GM23248 (cell line): Measurements from ENCODE around the gene LMF1.

Experiments
- EZH2 ChIP-seq: fragments of 200-600 bp; sonication (generic); IDR thresholded peaks from 2 replicates; pipeline ENCODE4 v1.6.1; 2018; ENCODE audit warnings: antibody characterized with exemption, mild to moderate bottlenecking; ENCODE audit not compliant: insufficient read depth, poor library complexity, severe bottlenecking
- EZH2phosphoT487 ChIP-seq: fragments of 200-600 bp; sonication (generic); IDR thresholded peaks from 2 replicates; pipeline ENCODE4 v1.6.1; 2018; ENCODE audit warnings: antibody characterized with exemption, moderate library complexity, mild to moderate bottlenecking, low read depth; ENCODE audit not compliant: insufficient read depth

DNA sequence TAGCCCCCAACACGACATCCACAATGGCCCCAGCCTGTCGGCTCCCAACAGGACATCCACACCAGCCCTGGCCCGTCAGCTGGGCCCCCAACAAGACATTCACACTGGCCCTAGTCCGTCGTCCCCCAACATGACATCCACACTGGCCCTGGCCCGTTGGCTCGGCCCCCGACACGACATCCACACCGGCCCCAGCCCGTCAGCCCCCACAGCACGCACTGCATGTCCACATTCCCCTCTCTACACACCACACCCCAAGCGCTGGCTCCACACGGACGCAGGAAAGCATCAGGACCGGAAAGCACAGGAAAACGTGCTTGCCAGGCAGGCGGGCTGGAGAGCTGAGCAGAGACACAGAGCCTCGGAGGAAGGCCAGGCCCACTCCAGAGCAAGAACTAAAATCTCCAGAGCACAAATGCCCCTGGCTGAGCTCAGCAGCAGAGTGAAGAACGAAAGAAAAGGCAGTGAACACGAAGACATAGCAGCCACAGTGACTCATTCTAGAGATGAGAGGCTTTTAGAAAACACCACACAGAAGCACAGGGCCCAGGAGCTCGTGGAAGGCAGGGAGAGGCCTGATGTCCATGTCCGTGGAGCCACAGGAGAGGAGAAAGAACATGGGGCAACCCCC is 50.6 kb downstream of the LMF1 start:
- no peak for TF ChIP-seq EZH2
- TF ChIP-seq EZH2phosphoT487 = no peak
